Left forelimb (tissue), 1 donor: ENCODE measurements around the gene ZMYM4.
"Not testable (repeated sequence)": the region's sequence is repeated elsewhere in the genome, so short reads cannot be mapped to it uniquely, and the experiment has no call there.

Experiments used
- DNase-seq: peaks from one replicate; pipeline ENCODE4 v3.0.0-alpha.2; 2018; ENCODE audit warnings: low spot score

ZMYM4 gene

DNA sequence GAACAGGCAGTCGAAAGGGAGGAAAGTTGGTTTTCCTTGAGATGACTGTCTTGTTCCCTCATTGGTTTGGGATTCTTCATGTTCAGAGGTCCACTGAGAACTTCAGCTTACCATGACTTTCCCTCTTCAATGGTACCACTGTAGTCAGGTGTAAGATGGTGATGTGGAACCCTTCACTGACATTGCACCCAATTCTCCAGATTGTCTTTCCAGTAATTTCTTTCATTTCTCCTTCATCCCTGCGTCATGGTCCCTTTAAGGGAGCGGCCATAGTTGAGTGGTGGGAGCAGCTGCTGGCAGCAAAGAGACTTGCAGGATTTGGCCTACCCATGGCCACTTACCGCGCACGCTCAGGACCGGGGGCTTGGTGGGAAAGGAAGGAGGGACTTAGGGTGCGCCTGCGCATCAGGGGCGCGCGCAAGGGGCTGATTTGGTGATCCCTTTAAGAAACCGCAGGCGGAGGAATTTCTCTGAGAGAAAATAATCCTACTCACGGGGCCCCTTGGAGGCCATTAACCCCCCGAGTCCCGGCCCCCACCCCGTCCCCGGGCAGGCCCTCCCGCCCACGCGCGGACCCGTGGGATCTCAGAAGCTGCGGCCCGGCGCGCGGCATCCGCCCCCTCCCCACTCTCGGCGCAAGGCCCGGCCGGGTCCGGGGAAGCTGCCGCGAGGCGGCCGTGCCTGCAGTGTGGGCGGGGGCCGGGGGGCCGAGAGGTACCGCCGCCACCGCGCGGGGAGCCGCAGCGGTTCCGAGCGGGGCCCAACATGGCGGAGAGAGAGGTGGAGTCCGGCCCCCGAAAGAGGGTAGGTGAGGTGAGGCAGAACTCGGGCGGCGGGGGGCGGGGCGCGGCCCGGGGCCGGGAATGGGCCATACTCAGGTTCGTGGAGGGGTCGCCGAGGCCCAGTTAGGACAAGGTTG lies at the start of gene ZMYM4:
Gene ZMYM4 (plus strand): TSS at position 428 of the 919 bp plus-strand sequence. CDS start 338 bp downstream, at position 766.
- DNase-seq = peak; percentile 93

DNA sequence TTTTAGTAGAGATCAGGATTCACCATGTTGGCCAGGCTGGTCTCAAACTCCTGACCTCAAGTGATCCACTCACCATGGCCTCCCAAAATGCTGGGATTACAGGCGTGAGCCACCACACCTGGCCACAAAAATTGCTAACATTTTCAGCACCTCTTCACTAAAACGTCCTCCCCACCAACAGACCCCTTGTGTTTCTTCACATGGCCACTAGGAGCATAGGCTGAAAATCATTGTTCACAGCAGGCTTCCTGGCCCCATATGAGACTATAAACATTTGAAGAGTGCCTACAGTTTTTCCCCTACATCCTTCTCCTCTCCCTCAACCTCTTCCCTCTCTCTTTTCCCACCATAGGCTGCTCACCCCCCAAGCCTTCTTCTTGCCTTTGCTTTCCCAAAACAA lies 47.5 kb upstream of the ZMYM4 start:
- no peak for DNase-seq

DNA sequence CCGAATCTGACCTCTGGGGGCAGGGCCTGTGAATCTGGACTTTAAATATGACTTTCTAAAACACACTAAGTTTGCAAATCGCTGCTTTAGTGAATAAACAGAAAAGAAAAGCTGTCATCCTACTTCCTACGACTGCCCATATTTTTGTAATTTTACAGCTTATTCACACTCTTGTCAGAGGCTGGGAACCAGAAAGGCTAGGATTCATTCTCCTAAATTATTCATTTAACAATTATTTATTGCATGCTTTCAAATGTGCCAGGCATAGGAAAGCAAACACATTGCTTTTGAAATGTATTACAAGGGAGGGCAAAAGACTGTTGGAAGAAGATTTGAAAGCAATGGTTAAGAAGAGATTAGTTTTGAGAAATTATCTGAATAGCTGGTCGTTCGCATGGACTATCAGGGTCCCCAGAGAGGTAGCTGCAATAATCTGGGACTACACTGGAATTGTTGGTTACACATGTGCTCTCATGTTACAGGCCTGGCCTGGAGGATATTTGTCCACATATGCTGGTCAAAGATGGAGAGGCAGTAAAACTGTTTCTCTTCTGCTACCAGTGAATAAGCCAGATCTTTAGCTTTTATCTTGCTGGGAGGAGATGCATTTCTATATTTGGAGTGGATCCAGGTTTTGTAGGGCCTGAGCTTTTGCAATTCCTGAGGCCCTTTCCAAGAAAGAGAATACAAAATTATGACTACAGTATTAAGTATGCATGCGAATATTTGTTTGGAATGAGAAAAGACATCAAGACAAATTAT lies 46.0 kb upstream of the ZMYM4 start:
- DNase-seq = no peak

DNA sequence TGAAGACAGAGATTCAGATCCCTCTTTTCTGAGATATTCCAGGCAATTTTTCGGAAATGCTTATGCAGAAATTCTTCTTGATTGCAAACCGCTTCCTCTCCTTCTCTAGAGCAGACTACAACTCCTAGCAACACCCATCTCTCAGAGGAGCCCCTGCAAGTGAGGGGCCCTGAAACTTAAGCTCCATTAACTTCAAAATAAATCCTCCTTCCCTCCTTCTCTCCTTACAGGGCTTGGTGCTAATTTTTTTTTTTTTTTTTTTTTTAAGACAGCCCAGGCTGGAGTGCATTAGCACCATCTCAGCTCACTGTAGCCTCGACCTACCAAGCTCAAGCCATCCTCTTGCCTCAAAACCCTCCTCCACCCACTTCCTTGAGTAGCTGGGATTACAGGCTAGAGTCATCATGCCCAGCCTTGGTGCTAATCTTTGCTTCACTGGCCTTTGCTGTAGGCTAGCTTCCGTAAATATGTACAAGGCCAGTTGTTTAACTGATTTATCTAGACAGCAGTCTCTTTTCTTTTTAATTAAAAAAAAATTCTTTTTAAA lies 45.4 kb upstream of the ZMYM4 start:
- DNase-seq = no peak

DNA sequence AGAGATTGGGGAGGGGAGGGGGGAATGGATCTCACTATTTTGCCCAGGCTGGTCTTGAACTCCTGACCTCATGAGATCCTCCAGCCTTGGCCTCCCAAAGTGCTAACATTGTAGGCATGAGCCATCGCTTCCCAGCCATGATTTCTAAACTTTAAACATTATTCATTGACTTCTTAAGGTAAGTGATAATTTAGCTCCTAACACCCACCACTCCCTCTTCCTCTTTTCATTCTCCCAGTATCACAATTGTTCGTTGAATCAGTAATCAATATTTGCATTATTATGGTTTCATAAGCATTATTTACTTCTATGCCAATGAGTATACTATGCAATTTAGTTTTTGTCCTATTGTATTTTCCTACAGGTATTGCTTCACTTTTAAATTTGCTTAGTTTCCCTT lies 42.0 kb upstream of the ZMYM4 start:
- no peak for DNase-seq

DNA sequence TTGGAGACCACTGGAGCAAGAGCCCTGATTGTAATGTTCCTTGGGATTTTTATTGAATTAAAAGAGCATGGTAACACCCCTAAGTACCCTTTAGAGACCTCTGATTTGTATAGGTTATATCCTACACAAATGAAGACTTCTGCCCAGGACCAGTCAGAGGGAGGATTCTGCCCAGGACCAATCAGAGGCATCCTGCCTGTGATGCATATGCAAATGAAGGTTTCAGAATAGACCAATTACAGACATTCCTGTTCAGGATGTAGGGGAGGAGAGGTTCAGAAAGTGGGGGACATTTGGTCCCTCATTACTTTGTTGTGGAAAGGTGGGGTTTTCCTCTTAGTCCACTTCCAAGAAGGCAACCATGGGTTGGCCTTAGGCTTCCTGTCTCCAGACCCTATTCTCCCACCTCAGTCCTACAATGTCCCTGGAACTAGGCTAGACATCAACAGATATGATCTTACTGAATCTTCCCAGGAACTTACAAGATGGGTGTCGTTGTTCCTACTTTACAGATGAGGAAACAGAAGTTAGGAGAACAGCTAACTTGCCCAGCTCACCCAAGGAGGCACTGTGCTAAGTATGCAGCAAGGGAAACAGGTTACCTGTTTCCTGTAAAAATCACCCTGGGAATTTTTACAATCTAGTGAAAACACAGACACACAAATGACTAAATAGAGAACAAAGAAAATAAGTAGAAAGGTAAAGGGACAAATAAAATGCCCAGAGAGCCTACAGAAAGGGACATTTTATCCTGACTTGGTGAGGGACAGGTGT lies 38.7 kb upstream of the ZMYM4 start:
- no peak for DNase-seq

DNA sequence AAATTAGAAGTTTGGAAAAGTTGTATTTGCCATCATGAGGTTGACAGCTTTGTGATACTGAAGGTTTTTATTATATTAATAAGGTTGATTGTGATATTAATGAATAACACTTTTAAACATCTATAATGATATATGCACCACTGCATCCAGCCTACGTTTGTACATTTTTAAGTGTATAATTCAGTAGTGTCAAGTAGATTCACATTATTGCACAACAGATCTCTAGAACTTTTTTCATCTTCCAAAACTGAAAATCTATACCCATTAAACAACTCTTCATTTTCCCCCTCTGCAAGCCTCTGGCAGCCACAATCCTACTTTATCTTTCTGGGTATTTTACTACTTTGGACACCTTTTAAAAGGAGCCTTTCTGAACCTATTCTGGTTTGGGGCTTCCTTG lies 37.2 kb upstream of the ZMYM4 start:
- DNase-seq = no peak

DNA sequence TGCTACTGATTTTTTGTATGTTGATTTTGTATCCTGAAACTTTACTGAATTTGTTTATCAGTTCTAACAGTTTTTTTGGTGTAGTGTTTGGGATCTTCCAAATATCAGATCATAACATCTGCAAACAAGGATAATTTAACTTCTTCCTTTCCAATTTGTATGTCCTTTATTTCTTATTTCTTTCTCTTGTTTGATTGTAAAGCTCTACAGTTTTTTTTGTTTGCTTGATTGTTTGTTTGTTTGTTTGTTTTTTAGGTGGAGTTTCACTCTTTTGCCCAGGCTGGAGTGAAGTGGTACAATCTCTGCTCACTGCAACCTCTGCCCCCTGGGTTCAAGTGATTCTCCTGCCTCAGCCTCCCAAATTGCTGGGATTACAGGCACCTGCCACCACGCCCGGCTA lies 31.7 kb upstream of the ZMYM4 start:
- not testable (repeated sequence) for DNase-seq

DNA sequence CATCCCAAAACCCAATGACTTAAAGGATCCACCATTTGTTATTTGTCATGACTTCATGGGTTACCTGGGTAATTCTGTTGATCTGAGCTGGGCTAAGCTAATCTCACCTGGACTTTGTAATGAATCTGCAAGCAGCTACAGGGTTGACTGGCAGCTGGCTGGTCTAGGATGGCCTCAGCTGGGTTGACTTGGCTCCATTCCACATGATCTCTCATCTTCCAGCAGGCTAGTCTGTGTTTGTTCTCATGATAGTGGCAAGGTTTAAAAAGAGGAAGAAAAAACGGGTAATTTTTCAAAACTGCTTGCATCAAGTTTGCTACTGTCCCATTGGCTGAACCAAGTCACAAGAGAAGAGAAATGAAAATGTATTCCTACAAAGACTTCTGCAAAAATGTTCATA lies 24.8 kb upstream of the ZMYM4 start:
- DNase-seq = no peak

DNA sequence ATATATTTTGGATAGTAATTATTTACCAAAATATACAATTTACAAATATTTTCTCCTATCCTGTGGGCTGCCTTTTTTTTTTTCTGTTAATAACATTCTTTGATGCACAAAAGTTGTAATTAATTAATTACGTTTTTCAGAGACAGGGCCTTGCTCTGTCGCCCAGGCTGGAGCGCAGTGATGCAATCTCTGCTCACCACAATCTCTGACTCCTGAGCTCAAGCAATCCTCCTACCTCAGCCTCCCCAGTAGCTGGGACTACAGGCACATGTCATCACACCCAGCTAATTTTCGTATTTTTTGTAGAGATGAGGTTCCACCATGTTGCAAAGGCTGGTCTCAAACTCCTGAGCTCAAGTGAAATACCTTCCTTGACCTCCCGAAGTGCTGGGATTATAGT lies 21.3 kb upstream of the ZMYM4 start:
- DNase-seq = no peak

DNA sequence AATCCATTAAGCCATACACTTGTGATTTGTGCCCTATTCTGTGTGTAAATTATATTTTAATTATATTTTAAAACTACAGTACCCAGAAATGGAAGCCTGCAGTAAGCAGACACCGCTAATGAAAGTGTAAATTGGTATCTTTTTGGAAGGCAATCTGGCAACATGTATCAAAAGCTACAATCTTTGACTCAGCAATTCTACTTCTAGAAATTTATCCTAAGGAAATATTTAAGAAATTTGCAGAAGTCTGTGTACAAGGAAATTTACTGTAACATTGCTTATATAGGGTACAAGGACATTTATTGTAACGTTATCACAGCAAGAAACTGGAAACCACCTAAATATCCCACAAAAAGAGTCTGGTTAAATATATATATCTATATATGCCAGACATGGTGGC lies 14.6 kb upstream of the ZMYM4 start:
- DNase-seq = no peak

DNA sequence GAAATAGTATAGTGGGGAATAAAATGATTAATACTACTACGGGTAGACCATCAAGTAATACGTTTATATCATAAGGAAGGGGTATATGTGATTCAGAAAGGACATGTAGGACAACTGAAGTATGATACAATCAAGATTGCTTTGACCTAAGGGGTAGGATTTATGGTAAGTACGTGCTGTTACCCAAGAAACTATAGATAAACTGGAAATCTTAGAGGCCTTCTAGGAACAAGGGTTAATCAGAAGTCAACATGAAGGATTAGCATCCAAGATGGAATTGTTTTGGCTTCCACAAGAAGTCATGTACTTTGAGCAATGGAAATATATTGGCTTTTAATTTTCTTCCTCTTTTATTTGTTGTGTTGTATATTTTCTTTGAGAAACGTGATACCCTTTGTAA lies 13.2 kb upstream of the ZMYM4 start:
- DNase-seq = no peak

DNA sequence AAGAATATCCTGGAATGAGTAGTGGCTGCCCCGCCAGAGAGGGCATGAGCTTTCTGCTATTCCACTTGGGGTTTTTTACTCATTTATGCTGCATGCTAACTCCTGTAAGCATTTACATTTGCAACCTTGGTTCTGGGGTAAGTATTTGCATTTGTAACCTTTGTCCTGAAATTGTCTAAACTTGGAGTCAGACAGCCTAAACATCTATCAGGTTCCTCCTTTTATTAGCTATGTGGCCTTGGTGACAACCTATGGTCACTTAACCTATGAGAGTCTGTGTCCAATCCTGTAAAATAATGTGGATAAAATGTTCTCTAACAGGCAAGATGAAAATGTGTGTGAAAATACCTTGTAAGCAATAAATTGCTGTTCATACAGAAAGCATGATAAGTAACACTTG lies 8.9 kb upstream of the ZMYM4 start:
- DNase-seq = no peak

DNA sequence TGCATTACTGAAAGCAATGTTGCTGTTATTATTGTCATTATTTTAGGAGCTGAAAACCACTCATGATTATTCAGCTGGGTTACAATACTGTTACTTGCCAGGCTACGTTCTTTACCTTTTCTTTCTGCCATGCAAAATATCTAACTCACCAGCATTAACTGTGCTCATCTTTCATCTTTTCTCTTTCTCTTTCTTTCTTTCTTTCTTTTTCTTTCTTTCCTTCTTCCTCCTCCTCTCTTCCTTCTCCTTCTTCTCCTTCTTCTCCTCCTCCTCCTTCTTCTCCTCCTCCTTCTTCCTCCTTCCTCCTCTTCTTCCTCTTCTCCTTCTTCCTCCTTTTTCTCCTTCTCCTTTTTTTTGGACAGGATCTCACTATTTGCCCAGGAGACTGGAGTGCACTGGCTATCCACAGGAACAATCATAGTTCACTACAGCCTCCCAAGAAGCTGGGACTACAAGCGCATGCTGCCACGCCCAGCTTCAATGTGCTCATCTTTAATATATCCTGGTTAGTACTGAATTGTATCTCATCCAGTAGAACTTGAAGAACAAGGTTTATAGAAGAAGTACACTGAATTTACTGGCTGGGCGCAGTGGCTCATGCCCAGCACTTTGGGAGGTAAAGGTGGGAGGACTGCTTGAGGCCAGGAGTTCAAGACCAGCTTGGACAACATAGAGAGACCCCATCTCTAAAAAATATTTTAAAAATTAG lies 6.9 kb upstream of the ZMYM4 start:
- DNase-seq = no peak

DNA sequence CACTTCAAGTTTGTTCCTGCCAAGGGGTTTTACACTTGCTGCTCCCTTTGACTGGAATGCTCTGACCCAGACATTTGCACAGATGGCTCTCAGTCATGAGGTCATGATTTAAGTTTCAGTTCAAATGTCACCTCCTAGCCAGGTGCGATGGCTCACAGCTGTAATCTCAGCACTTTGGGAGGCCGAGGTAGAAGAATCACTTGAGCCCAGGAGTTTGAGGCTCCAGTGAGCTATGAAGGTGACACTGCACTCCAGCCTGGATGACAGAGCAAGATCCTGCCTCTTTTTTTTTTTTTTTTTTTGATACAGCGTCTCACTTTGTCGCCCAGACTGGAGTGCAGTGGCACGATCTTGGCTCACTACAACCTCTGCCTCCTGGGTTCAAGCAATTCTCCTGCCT lies 4.5 kb upstream of the ZMYM4 start:
- DNase-seq = no peak

DNA sequence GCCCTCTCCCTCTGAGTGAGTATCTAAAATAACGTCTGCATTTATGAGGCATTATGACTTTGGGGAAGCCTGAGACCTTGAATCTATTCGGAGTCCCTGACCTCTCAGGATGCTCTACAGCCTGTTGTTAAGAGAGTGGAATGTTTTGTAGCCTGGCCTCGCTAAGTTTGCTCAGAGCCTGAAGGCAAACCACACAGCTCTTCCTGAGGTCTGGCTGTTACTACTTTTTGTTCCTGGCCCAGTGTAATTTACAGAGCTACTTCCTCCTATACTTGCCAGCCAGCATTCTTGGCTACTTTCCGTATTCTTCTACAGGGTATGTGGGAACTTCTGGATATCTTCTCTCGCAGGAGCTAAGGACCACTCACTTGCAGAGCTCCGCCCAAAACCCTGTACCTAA lies 3.6 kb upstream of the ZMYM4 start:
- no peak for DNase-seq

DNA sequence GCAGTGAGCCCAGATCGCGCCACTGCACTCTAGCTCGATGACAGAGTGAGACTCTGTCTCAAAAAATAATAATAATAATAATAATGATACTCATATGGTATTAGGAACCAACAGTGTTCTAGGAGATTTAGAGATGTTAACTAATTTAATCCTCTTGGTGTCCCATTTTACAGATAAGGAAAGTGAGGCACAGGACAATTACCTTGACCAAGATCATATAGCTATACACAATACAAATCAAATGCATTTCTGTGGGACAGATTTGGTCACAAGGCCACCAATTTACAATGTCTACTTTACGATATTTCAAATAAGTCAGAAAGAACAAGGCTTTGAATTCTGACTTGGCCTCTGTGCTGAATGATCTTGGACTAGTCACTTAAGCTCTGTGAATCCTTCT lies 2.2 kb upstream of the ZMYM4 start:
- DNase-seq = no peak

DNA sequence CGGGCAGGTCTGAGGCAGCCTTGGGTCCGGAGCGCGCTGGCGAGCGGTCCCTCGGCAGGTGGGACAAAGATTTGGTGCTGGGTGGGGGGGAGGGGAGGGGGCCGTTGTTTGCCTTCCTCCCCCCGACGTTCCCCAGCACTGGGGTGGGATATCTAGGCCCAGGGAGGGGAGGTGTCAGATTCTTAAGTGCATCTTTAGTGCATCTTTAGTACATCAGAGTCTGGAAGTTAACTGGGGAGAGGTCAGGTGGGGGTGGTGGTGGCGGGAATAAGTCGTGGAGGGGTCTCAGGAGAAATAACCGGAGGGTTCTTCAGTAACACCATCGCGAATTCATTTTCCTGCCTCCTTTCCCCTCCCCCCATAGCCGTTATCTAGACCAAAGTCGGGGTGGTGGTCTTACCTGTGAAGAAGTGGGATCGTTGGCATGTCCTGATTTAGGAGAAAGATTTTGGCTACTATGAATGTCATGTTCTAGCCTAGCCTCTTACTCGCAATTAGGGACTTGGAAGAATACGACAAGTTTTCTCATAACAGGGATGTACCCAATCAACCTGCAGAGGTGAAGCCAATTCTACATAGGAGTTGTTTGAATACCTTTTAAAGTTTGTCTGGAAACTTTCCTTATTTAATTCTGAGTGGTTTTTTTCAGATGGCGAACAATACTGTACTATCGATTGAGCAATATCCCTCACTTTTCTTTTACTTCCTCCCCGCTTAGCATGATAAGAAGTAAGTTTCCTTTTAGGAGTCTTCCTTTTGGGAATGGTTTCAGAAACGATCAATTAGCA lies 886 bp downstream of the ZMYM4 start:
- DNase-seq = peak; percentile 66

DNA sequence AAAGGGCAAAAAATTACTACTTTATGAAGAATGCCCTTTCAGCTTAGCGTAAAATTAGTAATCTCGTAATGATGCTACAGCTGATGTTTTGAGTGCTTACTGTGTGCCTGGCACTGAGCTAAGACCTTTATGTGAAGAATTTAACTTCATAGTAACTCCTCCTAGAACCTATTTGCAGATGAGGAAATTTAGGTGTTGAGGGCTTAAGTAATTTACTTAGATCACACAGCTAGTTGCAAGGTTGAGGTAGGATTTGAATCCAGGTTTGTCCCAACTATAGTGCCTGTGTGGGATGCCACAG lies 1.4 kb downstream of the ZMYM4 start:
- DNase-seq = no peak

DNA sequence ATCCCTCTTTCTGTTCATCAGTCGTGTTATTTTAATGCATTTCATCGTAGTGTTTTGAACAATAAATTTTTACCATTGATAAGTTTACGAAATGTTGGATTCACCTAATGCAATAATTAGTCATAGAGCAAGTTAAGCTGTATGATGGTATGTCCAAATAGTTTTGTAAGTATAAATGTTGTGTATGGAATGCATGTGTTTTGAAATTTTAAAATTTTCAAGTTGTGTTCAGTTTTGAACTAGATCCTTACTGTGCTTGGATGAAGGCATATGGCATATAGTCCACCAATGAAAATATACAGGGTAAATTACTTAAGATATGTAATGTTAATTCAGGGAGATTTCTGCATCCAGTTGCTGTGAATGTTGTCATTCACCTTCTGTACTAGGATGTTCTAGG lies 2.3 kb downstream of the ZMYM4 start:
- no peak for DNase-seq

DNA sequence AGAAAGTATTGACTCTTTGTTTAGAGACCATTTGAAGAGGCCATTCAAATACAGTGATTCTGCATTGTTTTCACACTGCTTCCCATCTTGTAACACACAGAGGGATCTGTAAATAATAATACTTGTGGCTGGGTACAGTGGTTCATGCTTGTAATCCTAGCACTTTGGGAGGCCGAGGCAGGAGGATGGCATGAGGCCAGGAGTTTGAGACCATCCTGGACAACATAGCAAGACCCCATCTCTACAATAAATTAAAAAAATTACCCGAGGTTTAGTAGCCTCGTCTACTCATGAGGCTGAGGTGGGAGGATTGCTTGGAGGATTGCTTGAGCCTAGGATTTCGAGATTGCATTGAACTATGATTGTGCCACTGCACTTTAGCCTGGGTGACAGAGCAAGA lies 5.7 kb downstream of the ZMYM4 start:
- DNase-seq = no peak
